ENCODE data around the gene ZSCAN5B. TPM values are rescaled to one million over a fixed set of nuclear protein-coding genes. Genes with fewer than 3 reads are reported as not detected.

The ZSCAN5B gene
- total and polyA plus RNA-seq, 2 of the 13 experiments (the other 11 are each of a cell fraction or from before 2014, with no cell fraction given), result not detected

DNA sequence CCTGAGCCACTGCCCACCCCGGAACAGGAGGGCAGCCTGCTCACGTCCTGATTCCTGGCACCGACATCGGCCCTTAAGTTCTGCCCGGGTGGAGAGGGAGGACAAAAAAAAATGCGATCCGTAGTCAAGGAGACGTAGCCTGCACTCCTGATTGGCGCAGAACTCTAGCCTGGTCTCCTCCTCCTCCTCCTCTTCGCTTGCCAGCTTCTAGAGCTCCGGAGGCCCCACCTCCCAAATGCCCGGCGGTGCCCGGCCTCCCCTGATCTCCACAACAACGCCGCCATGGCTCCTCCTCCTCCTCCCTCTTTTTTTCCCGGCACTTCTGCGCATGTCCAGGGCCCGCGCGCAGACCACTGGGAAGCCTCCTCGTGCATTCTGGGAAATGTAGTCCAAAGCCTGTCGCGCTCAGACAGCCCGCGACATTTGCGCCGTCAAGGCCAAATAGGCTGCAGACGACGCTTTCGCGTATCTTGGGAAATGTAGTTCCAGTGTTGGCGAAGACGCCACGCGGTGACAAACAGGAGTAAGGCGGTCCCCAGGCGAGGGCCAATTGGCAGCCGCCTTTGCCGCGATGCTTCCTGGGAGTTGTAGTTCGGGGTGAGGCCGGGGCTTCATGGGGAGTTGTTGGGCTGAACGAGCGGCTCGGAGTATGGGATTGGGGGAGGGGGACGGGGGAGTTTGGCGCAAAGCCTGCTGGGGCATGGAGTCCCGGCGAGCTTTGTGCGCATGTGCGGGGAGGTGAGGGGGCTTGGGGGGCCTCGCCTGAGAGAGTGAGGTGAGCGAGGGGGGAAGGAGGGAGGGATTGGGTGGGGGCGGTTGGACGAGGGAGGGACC, 56.8 kb downstream of the ZSCAN5B start, which contains the start of gene ZNF444 (continued):
- TF ChIP-seq, protein P1, sequence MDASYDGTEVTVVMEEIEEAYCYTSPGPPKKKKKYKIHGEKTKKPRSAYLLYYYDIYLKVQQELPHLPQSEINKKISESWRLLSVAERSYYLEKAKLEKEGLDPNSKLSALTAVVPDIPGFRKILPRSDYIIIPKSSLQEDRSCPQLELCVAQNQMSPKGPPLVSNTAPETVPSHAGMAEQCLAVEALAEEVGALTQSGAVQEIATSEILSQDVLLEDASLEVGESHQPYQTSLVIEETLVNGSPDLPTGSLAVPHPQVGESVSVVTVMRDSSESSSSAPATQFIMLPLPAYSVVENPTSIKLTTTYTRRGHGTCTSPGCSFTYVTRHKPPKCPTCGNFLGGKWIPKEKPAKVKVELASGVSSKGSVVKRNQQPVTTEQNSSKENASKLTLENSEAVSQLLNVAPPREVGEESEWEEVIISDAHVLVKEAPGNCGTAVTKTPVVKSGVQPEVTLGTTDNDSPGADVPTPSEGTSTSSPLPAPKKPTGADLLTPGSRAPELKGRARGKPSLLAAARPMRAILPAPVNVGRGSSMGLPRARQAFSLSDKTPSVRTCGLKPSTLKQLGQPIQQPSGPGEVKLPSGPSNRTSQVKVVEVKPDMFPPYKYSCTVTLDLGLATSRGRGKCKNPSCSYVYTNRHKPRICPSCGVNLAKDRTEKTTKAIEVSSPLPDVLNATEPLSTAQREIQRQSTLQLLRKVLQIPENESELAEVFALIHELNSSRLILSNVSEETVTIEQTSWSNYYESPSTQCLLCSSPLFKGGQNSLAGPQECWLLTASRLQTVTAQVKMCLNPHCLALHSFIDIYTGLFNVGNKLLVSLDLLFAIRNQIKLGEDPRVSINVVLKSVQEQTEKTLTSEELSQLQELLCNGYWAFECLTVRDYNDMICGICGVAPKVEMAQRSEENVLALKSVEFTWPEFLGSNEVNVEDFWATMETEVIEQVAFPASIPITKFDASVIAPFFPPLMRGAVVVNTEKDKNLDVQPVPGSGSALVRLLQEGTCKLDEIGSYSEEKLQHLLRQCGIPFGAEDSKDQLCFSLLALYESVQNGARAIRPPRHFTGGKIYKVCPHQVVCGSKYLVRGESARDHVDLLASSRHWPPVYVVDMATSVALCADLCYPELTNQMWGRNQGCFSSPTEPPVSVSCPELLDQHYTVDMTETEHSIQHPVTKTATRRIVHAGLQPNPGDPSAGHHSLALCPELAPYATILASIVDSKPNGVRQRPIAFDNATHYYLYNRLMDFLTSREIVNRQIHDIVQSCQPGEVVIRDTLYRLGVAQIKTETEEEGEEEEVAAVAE (CRISPR knock-in tag; IDR thresholded peaks at IDR 0.05; ENCODE audit: borderline replicate concordance), result no peak
- TF ChIP-seq PLRG1 (conservative IDR thresholded peaks at IDR 0.05) (no peak), SALL1 (CRISPR knock-in tag; IDR thresholded peaks at IDR 0.05) (peak; percentile 39; the same call in 1 of the 2 replicates), HIVEP1 (CRISPR knock-in tag; IDR thresholded peaks at IDR 0.05) (no peak), TAF15 (IDR thresholded peaks at IDR 0.05; ENCODE audit: low read depth, low read length, poor library complexity, severe bottlenecking) (no peak), MED8 (CRISPR knock-in tag; IDR thresholded peaks at IDR 0.05; ENCODE audit: insufficient replicate concordance) (peak; percentile 50), ZNF83 (CRISPR knock-in tag; IDR thresholded peaks at IDR 0.05; ENCODE audit: borderline replicate concordance) (no peak), RAD21 (CRISPR knock-in tag; IDR thresholded peaks at IDR 0.05) (peak; percentile 40; the same call in 1 of the 2 replicates), ZNF577 (CRISPR knock-in tag; IDR thresholded peaks at IDR 0.05; ENCODE audit: borderline replicate concordance, low read depth) (no peak), HCFC1 (IDR thresholded peaks at IDR 0.05; ENCODE audit: low read depth, low read length) (peak; percentile 98), U2AF2 (IDR thresholded peaks at IDR 0.05; ENCODE audit: low read depth, low read length) (no peak), ATF7 (IDR thresholded peaks at IDR 0.05) (no peak), ATF7 (CRISPR knock-in tag; IDR thresholded peaks at IDR 0.05) (0 out of 2 replicates have a peak, but pooled peaks have one; percentile 44), ZFP36L1 (CRISPR knock-in tag; IDR thresholded peaks at IDR 0.05) (no peak), REST (IDR thresholded peaks at IDR 0.05; ENCODE audit: borderline replicate concordance in 1 of 2, low read depth in 1 of 2, low read length in 2 of 2) (no peak), CHD4 (IDR thresholded peaks at IDR 0.05; ENCODE audit: borderline replicate concordance, low read length) (no peak)
- TF ChIP-seq, protein P2, sequence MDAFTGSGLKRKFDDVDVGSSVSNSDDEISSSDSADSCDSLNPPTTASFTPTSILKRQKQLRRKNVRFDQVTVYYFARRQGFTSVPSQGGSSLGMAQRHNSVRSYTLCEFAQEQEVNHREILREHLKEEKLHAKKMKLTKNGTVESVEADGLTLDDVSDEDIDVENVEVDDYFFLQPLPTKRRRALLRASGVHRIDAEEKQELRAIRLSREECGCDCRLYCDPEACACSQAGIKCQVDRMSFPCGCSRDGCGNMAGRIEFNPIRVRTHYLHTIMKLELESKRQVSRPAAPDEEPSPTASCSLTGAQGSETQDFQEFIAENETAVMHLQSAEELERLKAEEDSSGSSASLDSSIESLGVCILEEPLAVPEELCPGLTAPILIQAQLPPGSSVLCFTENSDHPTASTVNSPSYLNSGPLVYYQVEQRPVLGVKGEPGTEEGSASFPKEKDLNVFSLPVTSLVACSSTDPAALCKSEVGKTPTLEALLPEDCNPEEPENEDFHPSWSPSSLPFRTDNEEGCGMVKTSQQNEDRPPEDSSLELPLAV (CRISPR knock-in tag; conservative IDR thresholded peaks at IDR 0.05; ENCODE audit: low read depth), result no peak
